Measurements from ENCODE around the gene PXDN. TPM values are rescaled to one million over a fixed set of nuclear protein-coding genes. Genes with fewer than 3 reads are reported as not detected.

The PXDN gene
- total and polyA plus RNA-seq, 10 of the 15 experiments (the other 5 are each of a cell fraction or from before 2014, with no cell fraction given): 0.12 to 0.69 (median 0.23) TPM; not detected in 5

DNA sequence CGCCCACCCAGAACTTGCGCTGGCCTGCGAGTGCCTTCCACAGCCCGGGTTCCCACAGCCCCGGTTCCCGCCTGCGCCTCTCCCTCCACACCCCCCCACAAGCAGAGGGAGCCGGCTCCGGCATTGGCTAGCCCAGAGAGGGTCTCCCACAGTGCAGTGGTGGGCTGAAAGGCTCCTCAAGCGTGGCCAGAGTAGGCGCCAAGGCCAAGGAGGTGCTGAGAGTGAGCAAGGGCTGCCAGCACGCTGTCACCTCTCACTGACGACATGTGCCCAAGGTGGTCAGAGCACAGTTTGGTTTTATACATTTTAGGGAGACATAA lies 15.3 kb upstream of the PXDN start:
- Histone ChIP-seq H3K27me3 (replicated peaks in 1 of 2; ENCODE audit: control insufficient read depth in 2 of 2, insufficient read depth in 2 of 2, low read length in 1 of 2) (no peaks in the 10 kb centered on the region), H3K27ac (ENCODE audit: control insufficient read depth, insufficient read depth) (no peak overlapping the region), H3K79me2 (ENCODE audit: control insufficient read depth, insufficient read depth, low read length) (no peaks in the 10 kb centered on the region), H3K4me3 (no peak overlapping the region), H4K20me1 (ENCODE audit: control insufficient read depth, insufficient read depth) (no peaks in the 10 kb centered on the region), H2AFZ (ENCODE audit: control insufficient read depth, low read depth, low read length) (no peak overlapping the region), H3K4me1 (ENCODE audit: control insufficient read depth, insufficient read depth, low read length) (no peaks in the 10 kb centered on the region), H3K4me2 (ENCODE audit: control insufficient read depth, insufficient read depth) (no peak overlapping the region), H3K36me3 (ENCODE audit: control insufficient read depth in 2 of 2, insufficient read depth in 2 of 2, low read length in 1 of 2) (no peaks in the 10 kb centered on the region), H3K9ac (ENCODE audit: control insufficient read depth, insufficient read depth, low read length) (no peak overlapping the region), H3K9me3 (replicated peaks; ENCODE audit: control insufficient read depth, insufficient read depth, low read length) (no peaks in the 10 kb centered on the region; the same call in 2 of the 3 replicates)
- TF ChIP-seq, protein P1, sequence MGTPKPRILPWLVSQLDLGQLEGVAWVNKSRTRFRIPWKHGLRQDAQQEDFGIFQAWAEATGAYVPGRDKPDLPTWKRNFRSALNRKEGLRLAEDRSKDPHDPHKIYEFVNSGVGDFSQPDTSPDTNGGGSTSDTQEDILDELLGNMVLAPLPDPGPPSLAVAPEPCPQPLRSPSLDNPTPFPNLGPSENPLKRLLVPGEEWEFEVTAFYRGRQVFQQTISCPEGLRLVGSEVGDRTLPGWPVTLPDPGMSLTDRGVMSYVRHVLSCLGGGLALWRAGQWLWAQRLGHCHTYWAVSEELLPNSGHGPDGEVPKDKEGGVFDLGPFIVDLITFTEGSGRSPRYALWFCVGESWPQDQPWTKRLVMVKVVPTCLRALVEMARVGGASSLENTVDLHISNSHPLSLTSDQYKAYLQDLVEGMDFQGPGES (IDR thresholded peaks at IDR 0.05): no peak
- TF ChIP-seq RAD51 (IDR thresholded peaks at IDR 0.05): no peak
- TF ChIP-seq, protein P2, sequence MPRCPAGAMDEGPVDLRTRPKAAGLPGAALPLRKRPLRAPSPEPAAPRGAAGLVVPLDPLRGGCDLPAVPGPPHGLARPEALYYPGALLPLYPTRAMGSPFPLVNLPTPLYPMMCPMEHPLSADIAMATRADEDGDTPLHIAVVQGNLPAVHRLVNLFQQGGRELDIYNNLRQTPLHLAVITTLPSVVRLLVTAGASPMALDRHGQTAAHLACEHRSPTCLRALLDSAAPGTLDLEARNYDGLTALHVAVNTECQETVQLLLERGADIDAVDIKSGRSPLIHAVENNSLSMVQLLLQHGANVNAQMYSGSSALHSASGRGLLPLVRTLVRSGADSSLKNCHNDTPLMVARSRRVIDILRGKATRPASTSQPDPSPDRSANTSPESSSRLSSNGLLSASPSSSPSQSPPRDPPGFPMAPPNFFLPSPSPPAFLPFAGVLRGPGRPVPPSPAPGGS (IDR thresholded peaks at IDR 0.05; ENCODE audit: borderline replicate concordance, insufficient read depth, low read depth, low read length, poor library complexity, severe bottlenecking): no peak
- TF ChIP-seq, protein P3, sequence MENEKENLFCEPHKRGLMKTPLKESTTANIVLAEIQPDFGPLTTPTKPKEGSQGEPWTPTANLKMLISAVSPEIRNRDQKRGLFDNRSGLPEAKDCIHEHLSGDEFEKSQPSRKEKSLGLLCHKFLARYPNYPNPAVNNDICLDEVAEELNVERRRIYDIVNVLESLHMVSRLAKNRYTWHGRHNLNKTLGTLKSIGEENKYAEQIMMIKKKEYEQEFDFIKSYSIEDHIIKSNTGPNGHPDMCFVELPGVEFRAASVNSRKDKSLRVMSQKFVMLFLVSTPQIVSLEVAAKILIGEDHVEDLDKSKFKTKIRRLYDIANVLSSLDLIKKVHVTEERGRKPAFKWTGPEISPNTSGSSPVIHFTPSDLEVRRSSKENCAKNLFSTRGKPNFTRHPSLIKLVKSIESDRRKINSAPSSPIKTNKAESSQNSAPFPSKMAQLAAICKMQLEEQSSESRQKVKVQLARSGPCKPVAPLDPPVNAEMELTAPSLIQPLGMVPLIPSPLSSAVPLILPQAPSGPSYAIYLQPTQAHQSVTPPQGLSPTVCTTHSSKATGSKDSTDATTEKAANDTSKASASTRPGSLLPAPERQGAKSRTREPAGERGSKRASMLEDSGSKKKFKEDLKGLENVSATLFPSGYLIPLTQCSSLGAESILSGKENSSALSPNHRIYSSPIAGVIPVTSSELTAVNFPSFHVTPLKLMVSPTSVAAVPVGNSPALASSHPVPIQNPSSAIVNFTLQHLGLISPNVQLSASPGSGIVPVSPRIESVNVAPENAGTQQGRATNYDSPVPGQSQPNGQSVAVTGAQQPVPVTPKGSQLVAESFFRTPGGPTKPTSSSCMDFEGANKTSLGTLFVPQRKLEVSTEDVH (IDR thresholded peaks at IDR 0.05; ENCODE audit: low read depth, partially characterized antibody): no peak
- TF ChIP-seq, protein P4, sequence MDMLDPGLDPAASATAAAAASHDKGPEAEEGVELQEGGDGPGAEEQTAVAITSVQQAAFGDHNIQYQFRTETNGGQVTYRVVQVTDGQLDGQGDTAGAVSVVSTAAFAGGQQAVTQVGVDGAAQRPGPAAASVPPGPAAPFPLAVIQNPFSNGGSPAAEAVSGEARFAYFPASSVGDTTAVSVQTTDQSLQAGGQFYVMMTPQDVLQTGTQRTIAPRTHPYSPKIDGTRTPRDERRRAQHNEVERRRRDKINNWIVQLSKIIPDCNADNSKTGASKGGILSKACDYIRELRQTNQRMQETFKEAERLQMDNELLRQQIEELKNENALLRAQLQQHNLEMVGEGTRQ (IDR thresholded peaks at IDR 0.05; ENCODE audit: borderline replicate concordance, low read depth, low read length): no peak
- TF ChIP-seq ZBED1 (IDR thresholded peaks at IDR 0.05; ENCODE audit: borderline replicate concordance): no peak
- no peak for TF ChIP-seq MXI1 (IDR thresholded peaks at IDR 0.05; ENCODE audit: low read depth, low read length)
- TF ChIP-seq, protein P5, sequence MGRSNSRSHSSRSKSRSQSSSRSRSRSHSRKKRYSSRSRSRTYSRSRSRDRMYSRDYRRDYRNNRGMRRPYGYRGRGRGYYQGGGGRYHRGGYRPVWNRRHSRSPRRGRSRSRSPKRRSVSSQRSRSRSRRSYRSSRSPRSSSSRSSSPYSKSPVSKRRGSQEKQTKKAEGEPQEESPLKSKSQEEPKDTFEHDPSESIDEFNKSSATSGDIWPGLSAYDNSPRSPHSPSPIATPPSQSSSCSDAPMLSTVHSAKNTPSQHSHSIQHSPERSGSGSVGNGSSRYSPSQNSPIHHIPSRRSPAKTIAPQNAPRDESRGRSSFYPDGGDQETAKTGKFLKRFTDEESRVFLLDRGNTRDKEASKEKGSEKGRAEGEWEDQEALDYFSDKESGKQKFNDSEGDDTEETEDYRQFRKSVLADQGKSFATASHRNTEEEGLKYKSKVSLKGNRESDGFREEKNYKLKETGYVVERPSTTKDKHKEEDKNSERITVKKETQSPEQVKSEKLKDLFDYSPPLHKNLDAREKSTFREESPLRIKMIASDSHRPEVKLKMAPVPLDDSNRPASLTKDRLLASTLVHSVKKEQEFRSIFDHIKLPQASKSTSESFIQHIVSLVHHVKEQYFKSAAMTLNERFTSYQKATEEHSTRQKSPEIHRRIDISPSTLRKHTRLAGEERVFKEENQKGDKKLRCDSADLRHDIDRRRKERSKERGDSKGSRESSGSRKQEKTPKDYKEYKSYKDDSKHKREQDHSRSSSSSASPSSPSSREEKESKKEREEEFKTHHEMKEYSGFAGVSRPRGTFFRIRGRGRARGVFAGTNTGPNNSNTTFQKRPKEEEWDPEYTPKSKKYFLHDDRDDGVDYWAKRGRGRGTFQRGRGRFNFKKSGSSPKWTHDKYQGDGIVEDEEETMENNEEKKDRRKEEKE (IDR thresholded peaks at IDR 0.05): no peak
- TF ChIP-seq SIX5 (IDR thresholded peaks at IDR 0.05; ENCODE audit: low read depth, low read length, severe bottlenecking): no peak
- no peak for TF ChIP-seq NFIC (IDR thresholded peaks at IDR 0.05; ENCODE audit: low read depth, low read length)
- in situ Hi-C loops (cut with MboI) (no loop called here), intact Hi-C loops (cut with micrococcal nuclease; ENCODE audit: unreplicated experiment) (no loop called here)
- ChIA-PET CTCF (no interaction called here), SMC1A (ENCODE audit: uncharacterized antibody, unreplicated experiment) (no interaction called here), POLR2A (no interaction called here), RAD21 (ENCODE audit: unreplicated experiment) (no interaction called here)
- BruUV-seq (replicated peaks): no TSS peak
- WGBS (ENCODE audit: insufficient coverage, insufficient replicate concordance, low lambda C conversion rate, missing lambda C conversion rate): 63% methylated on average over 6 of the region's 13 CpGs
- DNase-seq (ENCODE audit: low read depth, low spot score): no peak
- ATAC-seq: no peak
- no peak for FAIRE-seq

Data from GM12878 (cell line).